Endothelial cell of umbilical vein (primary cell): ENCODE measurements around the gene GRB14. TPM values are rescaled to one million over a fixed set of nuclear protein-coding genes. Genes with fewer than 3 reads are reported as not detected.

Experiments
- BruUV-seq: library from RNA; stranded (reverse); fragments of 400-500 nt; replicated peaks from 2 replicates; lab custom pipeline; 2021; lab: Mats Ljungman, UMichigan
- CTCF ChIA-PET: fragments of 300-600, 350-600 bp; sonication (Branson Sonifier 250); formaldehyde crosslinking; loops from one replicate; lab custom pipeline; 2021; ENCODE audit warnings: antibody characterized with exemption, inconsistent platforms; lab: Charles Lee
- POLR2A ChIA-PET: fragments of 300-600, 350-600 bp; sonication (Branson Sonifier 250); formaldehyde crosslinking; loops from one replicate; lab custom pipeline; 2021; ENCODE audit warnings: antibody characterized with exemption, inconsistent platforms; lab: Charles Lee
- DNase-seq: peaks from one replicate; pipeline ENCODE4 v3.0.0-alpha.2; 2011; ENCODE audit warnings: low read depth, low spot score
- FAIRE-seq: peaks from 2 replicates; lab custom pipeline; 2011; peaks lifted over from hg19 to GRCh38; lab: Jason Lieb, UNC
- H2AFZ ChIP-seq: 2 replicates; pipeline ENCODE4 v1.6.0; 2012; ENCODE audit warnings: low read depth, low read length, control low read depth, inconsistent platforms
- H3K27ac ChIP-seq: 2 replicates; pipeline ENCODE4 v1.5.1; 2011; ENCODE audit warnings: low read depth, mild to moderate bottlenecking, control low read depth, low read length, moderate library complexity; ENCODE audit not compliant: insufficient read depth
- H3K27me3 ChIP-seq, 2 experiments: 2 replicates each; pipeline versions ENCODE4 v1.6.0 to v1.6.1; 2011; ENCODE audit warnings: low read length in 2 of 2, mixed read lengths in 1 of 2; ENCODE audit not compliant: control insufficient read depth in 2 of 2, insufficient read depth in 2 of 2
- H3K36me3 ChIP-seq, 2 experiments: 2 replicates in 1 of 2; 3 replicates in 1 of 2; pipeline ENCODE4 v1.5.1; 2011; ENCODE audit warnings: low read length in 2 of 2, mild to moderate bottlenecking in 1 of 2, moderate library complexity in 1 of 2; ENCODE audit not compliant: control insufficient read depth in 2 of 2, insufficient read depth in 2 of 2; ENCODE audit errors: extremely low read depth in 1 of 2
- H3K4me1 ChIP-seq: 3 replicates; pipeline ENCODE4 v1.5.1; 2011; ENCODE audit warnings: mild to moderate bottlenecking, low read length; ENCODE audit not compliant: control insufficient read depth, insufficient read depth; ENCODE audit errors: extremely low read depth
- H3K4me2 ChIP-seq: 2 replicates; pipeline ENCODE4 v1.6.1; 2011; ENCODE audit warnings: low read length, control low read depth, mixed read lengths; ENCODE audit not compliant: insufficient read depth
- H3K4me3 ChIP-seq, 3 experiments: fragments of 200-600 bp in 1 of 3; sonication (generic), shearing (Covaris generic) in 1 of 3; replicated peaks in 1 of 3; 2 replicates each; pipeline ENCODE4 v1.5.1; 2011 to 2016; ENCODE audit warnings: control low read depth in 3 of 3, low read length in 3 of 3, mild to moderate bottlenecking in 2 of 3, inconsistent platforms in 1 of 3, low read depth in 1 of 3, moderate library complexity in 1 of 3; ENCODE audit not compliant: insufficient read depth in 1 of 3
- H3K79me2 ChIP-seq: 2 replicates; pipeline ENCODE4 v1.6.0; 2012; ENCODE audit warnings: low read length, inconsistent platforms; ENCODE audit not compliant: control insufficient read depth, insufficient read depth
- H3K9ac ChIP-seq: replicated peaks from 2 replicates; pipeline ENCODE3; 2011; ENCODE audit warnings: low read length, control low read depth; ENCODE audit not compliant: insufficient read depth; ENCODE audit errors: extremely low read depth
- H3K9me1 ChIP-seq: replicated peaks from 3 replicates; pipeline ENCODE4 v1.6.0; 2011; ENCODE audit warnings: mild to moderate bottlenecking, low read length; ENCODE audit not compliant: control insufficient read depth, insufficient read depth; ENCODE audit errors: extremely low read depth
- H3K9me3 ChIP-seq: replicated peaks from 2 replicates; pipeline ENCODE4 v1.5.1; 2012; ENCODE audit warnings: low read length, inconsistent platforms; ENCODE audit not compliant: control insufficient read depth, insufficient read depth
- H4K20me1 ChIP-seq: replicated peaks from 2 replicates; pipeline ENCODE3; 2011; ENCODE audit warnings: mild to moderate bottlenecking, low read length; ENCODE audit not compliant: control insufficient read depth, insufficient read depth; ENCODE audit errors: extremely low read depth
- CTCF ChIP-seq, 2 donors: IDR thresholded peaks; 1 replicate in 1 of 2; 2 replicates in 1 of 2; pipeline ENCODE4 v1.5.1; 2011; ENCODE audit warnings: low read length in 2 of 2, mild to moderate bottlenecking in 2 of 2, moderate library complexity in 2 of 2, control low read depth in 1 of 2, inconsistent platforms in 1 of 2, low read depth in 1 of 2; ENCODE audit not compliant: insufficient read depth in 1 of 2; ENCODE audit errors: extremely low read depth in 1 of 2
- EZH2 ChIP-seq: IDR thresholded peaks from 2 replicates; pipeline ENCODE4 v1.6.1; 2012; ENCODE audit warnings: borderline replicate concordance, low read depth, mild to moderate bottlenecking, moderate library complexity, low read length, inconsistent platforms; ENCODE audit not compliant: severe bottlenecking
- FOS ChIP-seq: IDR thresholded peaks from 2 replicates; pipeline ENCODE4 v1.6.1; 2011; ENCODE audit warnings: mild to moderate bottlenecking, low read length, moderate library complexity, borderline replicate concordance; ENCODE audit not compliant: insufficient read depth
- GATA2 ChIP-seq: IDR thresholded peaks from 2 replicates; pipeline ENCODE4 v1.7.0; 2011; ENCODE audit warnings: low read depth, mild to moderate bottlenecking, moderate library complexity, mixed read lengths, low read length; ENCODE audit not compliant: insufficient read length, insufficient read depth
- JUN ChIP-seq: IDR thresholded peaks from 2 replicates; pipeline ENCODE4 v1.6.1; 2011; ENCODE audit warnings: borderline replicate concordance, low read depth; ENCODE audit not compliant: insufficient read length, insufficient read depth
- MYC ChIP-seq: IDR thresholded peaks from one replicate; pipeline ENCODE4 v1.6.1; 2011; ENCODE audit warnings: mild to moderate bottlenecking, low read depth, low read length
- POLR2A ChIP-seq: IDR thresholded peaks from 2 replicates; pipeline ENCODE4 v1.6.1; 2012; ENCODE audit warnings: low read depth, mild to moderate bottlenecking, control low read depth, low read length
- POLR2AphosphoS5 ChIP-seq: IDR thresholded peaks from 2 replicates; pipeline ENCODE4 v1.6.1; 2012; ENCODE audit warnings: low read depth, mild to moderate bottlenecking, control low read depth, low read length, moderate library complexity; ENCODE audit not compliant: insufficient read depth
- dilution Hi-C: fragments of 300-500 bp; cut with MboI; formaldehyde crosslinking; loops from one replicate; pipeline ENCODE4 v1.15.0; 2019; ENCODE audit warnings: low sequenced_read_pairs; ENCODE audit not compliant: extremely low pct_ligation_motif_present
- intact Hi-C: fragments of 100-400 bp; cut with micrococcal nuclease; formaldehyde crosslinking; loops from one replicate; pipeline ENCODE4 v1.10.0; 2022
- polyA plus RNA-seq, 4 experiments: library from polyadenylated mRNA; depleted of rRNA in 3 of 4; stranded (reverse) in 3 of 4; unstranded in 1 of 4; fragments of >200 nt; gene quantifications; 2 replicates each; pipeline versions ENCODE4 v1.2.1 to v1.2.3, GENCODE V29; 2011 to 2012; ENCODE audit warnings: missing spikeins in 1 of 4
- total RNA-seq: library from RNA; stranded (reverse); gene quantifications from 2 replicates; pipeline ENCODE4 v1.2.3, GENCODE V29; 2021
- TF ChIP-seq, protein P1 (sequence below): IDR thresholded peaks from 2 replicates; pipeline ENCODE4 v1.6.1; 2011; ENCODE audit not compliant: insufficient read depth, insufficient read length

The GRB14 gene
- total and polyA plus RNA-seq, 2 donors (not counting 3 experiments of a cell fraction or from before 2014, with no cell fraction given): 3.0 to 10.3 TPM

DNA sequence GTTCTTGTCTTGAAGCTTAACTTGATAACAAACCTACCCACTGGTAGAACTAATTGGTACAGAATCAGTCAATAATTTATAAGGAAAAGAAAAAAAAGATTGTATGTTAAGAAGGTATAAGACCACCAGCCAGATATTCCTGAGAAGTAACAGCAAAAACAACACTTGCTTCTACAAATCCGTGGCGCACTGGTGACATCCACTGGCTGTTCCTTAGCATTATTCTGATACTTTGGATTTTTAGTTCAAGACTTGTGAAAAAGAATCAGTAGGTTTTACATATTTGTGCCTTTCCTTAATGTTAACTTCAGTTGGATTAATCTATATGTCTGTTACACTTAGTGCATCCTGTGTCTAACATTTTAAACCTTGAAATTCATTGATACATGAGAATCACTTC lies 141.8 kb downstream of the GRB14 start:
- H3K9me3 ChIP-seq: no peaks in the 10 kb centered on the region
- H3K9me1 ChIP-seq: no peaks in the 10 kb centered on the region
- POLR2A ChIA-PET: no interaction called here
- H3K27me3 ChIP-seq: no peaks in the 10 kb centered on the region
- FAIRE-seq: peak; percentile 90
- TF ChIP-seq GATA2 (no peak), CTCF (IDR thresholded peaks at IDR 0.05; ENCODE audit: extremely low read depth in 1 of 2, insufficient read depth in 1 of 2, low read depth in 1 of 2, low read length in 2 of 2) (peak; percentile 13 to 28)
- H3K36me3 ChIP-seq: no peaks in the 10 kb centered on the region
- BruUV-seq: no TSS peak
- DNase-seq: peak; percentile 58
- no peaks in the 10 kb centered on the region for H3K79me2 ChIP-seq
- intact Hi-C loops (loop anchor here (1.0 kb wide), 1 partner anchor 1297 kb away; no protein-coding TSS in a partner anchor), dilution Hi-C loops (no loop called here)
- no peak overlapping the region for H3K9ac ChIP-seq
- CTCF ChIA-PET: interaction anchor here (0.7 to 3.8 kb wide), 21 partner anchors 9 to 1588 kb away, joined by 3 to 89 read pairs (median 5); no protein-coding TSS in a partner anchor
- H3K4me2 ChIP-seq: no peak overlapping the region
- no peaks in the 10 kb centered on the region for H4K20me1 ChIP-seq
- H2AFZ ChIP-seq: no peak overlapping the region
- H3K27ac ChIP-seq: no peak overlapping the region
- no peaks in the 10 kb centered on the region for H3K4me1 ChIP-seq
- no peak overlapping the region for H3K4me3 ChIP-seq

DNA sequence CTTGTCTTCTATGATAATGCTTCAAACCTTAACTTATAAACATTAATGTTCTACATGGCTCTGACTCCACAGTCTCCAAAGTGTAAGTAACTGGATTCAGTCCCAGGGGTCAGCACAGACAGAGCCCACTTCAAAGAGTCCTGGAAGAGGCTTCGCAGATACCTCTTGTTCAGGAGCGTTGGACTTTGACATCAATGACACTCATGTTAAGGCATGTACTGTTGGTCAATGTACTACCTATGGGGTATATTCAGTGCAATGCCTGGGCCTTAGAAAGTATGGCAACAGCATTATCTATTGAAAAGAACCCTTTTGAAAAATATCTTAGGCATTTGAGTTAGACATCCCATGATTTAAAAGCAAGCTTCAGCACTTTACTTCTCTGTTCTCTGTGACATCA lies 143.1 kb downstream of the GRB14 start:
- ChIA-PET POLR2A (no interaction called here), CTCF (interaction anchor here (1.1 to 3.8 kb wide), 8 partner anchors 8 to 1321 kb away, joined by 3 to 89 read pairs (median 6); no protein-coding TSS in a partner anchor)
- TF ChIP-seq POLR2A: no peak
- no peak for TF ChIP-seq EZH2
- no peak for TF ChIP-seq POLR2AphosphoS5
- TF ChIP-seq, protein P1, sequence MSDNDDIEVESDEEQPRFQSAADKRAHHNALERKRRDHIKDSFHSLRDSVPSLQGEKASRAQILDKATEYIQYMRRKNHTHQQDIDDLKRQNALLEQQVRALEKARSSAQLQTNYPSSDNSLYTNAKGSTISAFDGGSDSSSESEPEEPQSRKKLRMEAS: no peak
- TF ChIP-seq CTCF (IDR thresholded peaks at IDR 0.05; ENCODE audit: extremely low read depth in 1 of 2, insufficient read depth in 1 of 2, low read depth in 1 of 2, low read length in 2 of 2): no peak
- TF ChIP-seq JUN: no peak
- TF ChIP-seq GATA2: no peak
- TF ChIP-seq MYC: no peak
- no peak for TF ChIP-seq FOS
- no peak for DNase-seq
- Histone ChIP-seq H2AFZ (no peak overlapping the region), H3K4me3 (no peak overlapping the region), H3K36me3 (no peaks in the 10 kb centered on the region), H3K27me3 (no peaks in the 10 kb centered on the region), H3K9ac (no peak overlapping the region), H3K9me1 (no peaks in the 10 kb centered on the region), H3K9me3 (no peaks in the 10 kb centered on the region), H3K27ac (no peak overlapping the region), H3K4me2 (no peak overlapping the region), H3K4me1 (no peaks in the 10 kb centered on the region), H4K20me1 (no peaks in the 10 kb centered on the region), H3K79me2 (no peaks in the 10 kb centered on the region)
- dilution Hi-C loops (no loop called here), intact Hi-C loops (no loop called here)
- FAIRE-seq: no peak
- no TSS peak for BruUV-seq
